ENCODE measurements around the gene GSN.

The GSN gene

GRCh38 chr9:121302341-121302740, 34.4 kb downstream of the GSN start:
- no peak for DNase-seq (ENCODE audit: low read depth in 2 of 3, low spot score in 1 of 3)

GRCh38 chr9:121302786-121303185, 34.8 kb downstream of the GSN start:
- DNase-seq (ENCODE audit: low read depth in 2 of 3, low spot score in 1 of 3): no peak

- DNase-seq (ENCODE audit: low read depth in 2 of 3, low spot score in 1 of 3): no peak
Measured at GRCh38 chr9:121303456-121304451, 35.8 kb downstream of the GSN start.

- DNase-seq (ENCODE audit: low read depth in 2 of 3, low spot score in 1 of 3): no peak
Measured at GRCh38 chr9:121304707-121305106, 36.7 kb downstream of the GSN start.

GRCh38 chr9:121305269-121305994, 37.5 kb downstream of the GSN start:
- no peak for DNase-seq (ENCODE audit: low read depth in 2 of 3, low spot score in 1 of 3)

GRCh38 chr9:121307976-121308375, 40.0 kb downstream of the GSN start:
- no peak for DNase-seq (ENCODE audit: low read depth in 2 of 3, low spot score in 1 of 3)

- DNase-seq (ENCODE audit: low read depth in 2 of 3, low spot score in 1 of 3): no peak
Measured at GRCh38 chr9:121308765-121309164, 40.8 kb downstream of the GSN start.

GRCh38 chr9:121309171-121309570, 41.2 kb downstream of the GSN start:
- no peak for DNase-seq (ENCODE audit: low read depth in 2 of 3, low spot score in 1 of 3)

GRCh38 chr9:121309833-121310425, 42.0 kb downstream of the GSN start:
- DNase-seq (ENCODE audit: low read depth in 2 of 3, low spot score in 1 of 3): no peak

GRCh38 chr9:121310571-121310970, 42.6 kb downstream of the GSN start:
- no peak for DNase-seq (ENCODE audit: low read depth in 2 of 3, low spot score in 1 of 3)

GRCh38 chr9:121312169-121312568, 44.2 kb downstream of the GSN start:
- DNase-seq (ENCODE audit: low read depth in 2 of 3, low spot score in 1 of 3): no peak

- no peak for DNase-seq (ENCODE audit: low read depth in 2 of 3, low spot score in 1 of 3)
Measured at GRCh38 chr9:121313458-121314152, 45.6 kb downstream of the GSN start.

GRCh38 chr9:121316378-121316777, 48.4 kb downstream of the GSN start:
- DNase-seq (ENCODE audit: low read depth in 2 of 3, low spot score in 1 of 3): no peak

- no peak for DNase-seq (ENCODE audit: low read depth in 2 of 3, low spot score in 1 of 3)
Measured at GRCh38 chr9:121316852-121317373, 49.0 kb downstream of the GSN start.

GRCh38 chr9:121317737-121318630, 50.0 kb downstream of the GSN start:
- DNase-seq (ENCODE audit: low read depth in 2 of 3, low spot score in 1 of 3): no peak

GRCh38 chr9:121318631-121319382, 50.8 kb downstream of the GSN start:
- DNase-seq (ENCODE audit: low read depth in 2 of 3, low spot score in 1 of 3): no peak

GRCh38 chr9:121319383-121319780, 51.4 kb downstream of the GSN start:
- DNase-seq (ENCODE audit: low read depth in 2 of 3, low spot score in 1 of 3): no peak

- no peak for DNase-seq (ENCODE audit: low read depth in 2 of 3, low spot score in 1 of 3)
Measured at GRCh38 chr9:121321016-121321503, 53.1 kb downstream of the GSN start.

Measured in stimulated activated CD4-positive, alpha-beta T cell treated with anti-CD3 and anti-CD28 coated beads, Interleukin-12 subunit alpha, Interleukin-12 subunit beta, amount 100 ng/mL, for 48 hours (primary cell).